Measurements from ENCODE around the gene MGA.
A peak's percentile ranks its signal among the peaks of the same experiment; 100 is the strongest.

MGA gene

DNA sequence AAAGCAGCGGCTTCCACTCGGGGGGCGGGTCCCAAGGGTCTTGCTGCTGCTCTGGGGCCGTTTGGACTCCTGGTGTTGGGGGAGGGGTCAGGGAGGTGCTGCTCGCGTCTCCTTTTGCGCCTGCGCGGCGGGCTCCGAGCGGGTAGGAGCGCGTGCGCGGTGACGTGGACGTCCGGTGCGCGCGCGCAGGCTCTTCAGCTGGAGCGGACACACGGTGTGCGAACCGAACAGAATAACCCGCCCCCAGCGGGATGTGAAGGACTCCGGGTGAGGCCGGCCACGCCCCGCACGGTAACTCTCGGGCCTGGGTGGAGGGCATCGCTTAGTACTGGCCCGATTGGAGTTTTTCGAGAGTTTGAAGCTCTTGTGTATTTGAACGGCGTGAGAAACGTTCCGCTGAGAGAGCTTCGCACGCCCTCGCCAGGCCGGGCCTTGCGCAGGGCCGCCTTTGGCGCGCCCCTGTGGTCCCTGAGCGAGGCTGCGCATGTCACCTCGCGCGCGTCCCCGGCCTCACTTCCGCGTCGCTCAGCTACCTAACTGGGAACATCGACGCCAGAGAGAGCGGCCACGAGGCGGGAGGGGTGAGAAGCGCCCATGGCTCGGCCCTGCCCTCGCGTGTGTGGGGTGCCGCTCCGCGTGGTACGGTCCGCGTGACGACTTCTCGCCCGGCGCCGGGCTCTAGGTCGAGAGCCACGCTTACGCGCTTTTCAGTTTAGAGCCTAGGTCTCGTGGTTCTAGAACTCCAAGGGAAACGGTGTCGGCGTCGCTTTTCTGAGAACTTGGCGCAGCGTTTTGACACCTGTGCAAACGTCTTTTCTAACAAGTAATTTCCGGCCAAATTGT, at the start of gene MGA:
Gene MGA (plus strand): TSS at position 171 of the 843 bp plus-strand sequence.
- DNase-seq, result peak; percentile 90

DNA sequence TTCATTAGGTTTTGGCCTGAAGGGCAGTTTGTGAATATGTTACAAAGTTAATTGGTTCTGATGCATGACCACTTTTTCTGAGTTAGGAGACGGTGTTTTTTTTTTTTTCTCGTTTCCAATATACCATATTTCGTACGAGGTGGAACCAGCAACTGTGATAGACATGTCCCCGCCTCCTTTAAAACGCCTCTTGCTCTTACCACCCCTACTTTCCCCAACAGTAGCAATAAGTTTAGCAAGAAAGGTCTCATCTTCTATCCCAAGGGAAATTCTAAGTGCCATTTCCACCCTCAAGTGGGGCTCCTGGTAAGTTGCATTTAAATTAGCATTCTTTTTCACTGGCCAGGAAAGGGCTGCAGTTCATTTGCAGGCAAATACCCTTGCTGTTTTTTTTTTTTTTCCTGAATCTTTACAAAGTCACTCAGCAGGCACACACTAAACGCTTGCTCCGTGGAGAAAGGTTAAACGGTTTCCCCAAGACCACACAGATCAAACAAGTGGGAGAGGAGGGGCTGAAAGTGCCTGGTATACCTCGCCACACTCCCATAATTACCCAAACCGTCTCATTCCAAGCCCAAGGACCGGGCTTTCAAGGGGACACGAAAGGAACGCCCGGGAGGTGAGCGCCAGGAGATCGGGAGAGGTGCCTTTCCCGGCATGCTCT, 39.5 kb upstream of the MGA start:
- DNase-seq, result no peak

DNA sequence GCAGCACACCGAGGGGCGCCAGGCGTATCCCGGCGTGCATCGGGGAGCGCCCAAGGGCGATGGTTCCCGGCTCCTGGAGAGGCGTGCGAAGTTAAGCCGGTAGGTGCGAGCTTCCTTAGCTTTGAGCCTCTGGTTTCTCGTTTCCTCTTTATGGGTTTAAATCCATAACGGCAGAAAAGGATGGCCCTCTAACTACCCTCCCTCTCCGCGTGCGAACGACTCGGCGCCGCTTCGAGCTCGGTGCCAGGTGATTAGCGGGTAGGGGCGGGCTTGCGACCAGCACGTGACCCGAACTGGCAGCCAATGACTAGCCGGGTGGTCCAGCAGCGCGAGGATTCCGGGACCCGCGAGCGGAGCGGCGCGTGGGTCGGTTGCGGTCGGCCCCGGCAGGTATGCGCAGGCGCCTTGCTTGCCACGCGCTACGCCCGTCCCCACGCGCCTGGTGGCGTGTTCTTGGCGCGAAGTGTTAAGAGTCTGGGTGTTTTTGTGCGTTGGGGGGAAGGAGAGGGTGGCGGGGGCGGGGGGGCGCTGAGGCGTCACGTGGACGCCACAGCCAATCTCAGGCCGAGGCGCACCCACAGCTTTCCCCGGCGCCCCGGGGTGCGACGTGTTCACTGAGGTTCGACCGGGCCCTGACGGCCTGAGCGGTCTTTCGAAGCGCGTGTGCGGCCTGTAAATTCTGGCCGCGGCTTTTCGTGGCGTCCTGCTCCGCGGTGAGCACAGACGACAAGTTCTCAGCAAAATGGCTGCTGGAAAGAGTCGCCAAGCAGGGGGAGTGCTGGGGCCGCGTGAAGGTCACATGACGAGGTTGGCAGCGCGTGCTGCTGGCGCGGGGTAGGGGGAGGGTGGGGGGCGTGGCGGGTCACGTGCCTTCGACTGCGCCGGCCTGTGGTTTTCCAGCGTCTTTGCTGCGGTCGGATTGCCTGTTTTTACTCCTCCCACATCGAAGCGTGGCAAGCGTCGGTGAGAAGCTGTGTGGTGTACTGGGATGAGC, 38.7 kb upstream of the MGA start:
- DNase-seq, result peak; percentile 83

DNA sequence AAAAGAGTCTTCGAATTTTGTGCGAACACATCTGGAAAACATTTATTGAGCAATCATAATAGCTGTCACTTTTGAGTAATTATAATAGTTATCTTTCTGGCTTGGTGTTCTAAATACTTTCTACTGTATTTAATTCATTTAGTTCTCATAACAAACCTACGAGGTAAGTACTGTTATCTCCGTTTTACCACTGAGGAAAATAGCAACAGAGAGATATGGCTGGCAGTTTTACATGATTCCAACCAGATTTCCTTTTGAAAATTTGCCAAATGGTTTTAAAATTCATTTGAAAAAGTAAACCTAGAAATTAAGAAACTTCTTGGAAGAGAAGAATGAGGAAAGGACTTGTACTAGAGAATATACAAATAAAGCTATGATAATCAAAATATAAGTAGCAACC, 37.3 kb upstream of the MGA start:
- DNase-seq, result no peak

DNA sequence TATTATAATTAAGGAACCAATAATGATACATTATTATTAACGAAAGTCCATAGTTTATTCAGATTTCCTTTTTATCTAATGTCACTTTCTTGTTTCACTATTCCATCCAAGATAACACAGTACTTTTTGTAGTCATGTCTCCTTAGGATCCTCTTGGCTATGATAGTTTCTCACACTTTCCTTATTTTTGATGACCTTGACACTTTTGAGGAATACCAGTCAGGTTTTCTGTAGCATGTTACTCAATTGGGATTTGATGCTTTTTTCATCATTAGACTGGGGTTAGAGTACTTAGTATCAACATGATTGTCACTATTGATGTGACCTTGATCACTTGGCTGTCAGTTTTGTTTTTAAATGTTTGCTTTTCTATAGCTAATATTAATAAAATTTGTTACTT, 33.0 kb upstream of the MGA start:
- no peak for DNase-seq

DNA sequence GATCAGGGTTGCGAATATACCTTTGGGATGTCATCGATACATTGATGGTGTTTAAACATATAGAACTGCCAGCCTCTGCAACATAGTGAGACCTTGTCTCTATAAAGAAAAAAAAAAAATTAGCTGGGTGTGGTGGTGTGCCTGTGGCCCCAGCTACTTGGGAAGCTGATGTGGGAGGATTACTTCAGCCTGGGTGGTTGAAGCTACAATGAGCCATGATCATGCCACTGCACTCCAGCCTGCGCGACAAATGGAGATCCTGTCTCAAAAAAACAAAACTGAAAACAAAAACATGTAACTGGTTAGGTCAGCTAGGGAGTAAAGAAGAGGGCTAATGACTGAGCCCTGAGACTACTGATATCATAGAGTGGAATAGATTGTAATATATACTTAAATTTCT, 30.7 kb upstream of the MGA start:
- no peak for DNase-seq

- DNase-seq, result no peak
Observed at GRCh38 chr15:41629883-41630282, 30.3 kb upstream of the MGA start.

GRCh38 chr15:41630616-41631217, 29.5 kb upstream of the MGA start:
- no peak for DNase-seq

DNA sequence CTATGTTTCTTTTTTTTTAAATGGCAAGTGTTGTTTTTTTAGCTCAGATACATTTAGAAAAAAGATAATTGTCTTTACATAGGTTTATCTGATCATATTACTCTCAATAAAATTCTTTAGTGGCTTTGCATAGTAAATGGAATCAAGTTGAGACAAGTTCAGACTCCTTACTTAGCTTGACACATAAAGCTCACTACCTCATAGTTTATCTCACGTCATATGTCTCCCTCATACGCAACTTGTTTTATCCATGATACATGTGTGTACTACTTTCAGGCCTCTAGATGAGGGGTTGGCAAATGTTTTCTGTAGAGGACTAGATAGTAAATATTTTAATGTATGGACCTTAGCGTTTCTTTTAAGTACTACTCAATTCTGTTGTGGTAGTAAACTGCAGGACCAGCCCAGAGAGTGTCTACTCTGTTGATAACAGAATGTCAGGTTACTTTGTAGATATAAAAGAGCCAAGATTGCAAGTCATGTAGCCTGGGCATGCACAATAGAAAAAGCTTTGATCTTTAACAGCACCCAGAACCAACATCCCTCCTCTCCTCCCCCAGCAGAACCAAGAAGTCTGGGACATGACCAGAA, 28.2 kb upstream of the MGA start:
- peak; percentile 38 for DNase-seq

DNA sequence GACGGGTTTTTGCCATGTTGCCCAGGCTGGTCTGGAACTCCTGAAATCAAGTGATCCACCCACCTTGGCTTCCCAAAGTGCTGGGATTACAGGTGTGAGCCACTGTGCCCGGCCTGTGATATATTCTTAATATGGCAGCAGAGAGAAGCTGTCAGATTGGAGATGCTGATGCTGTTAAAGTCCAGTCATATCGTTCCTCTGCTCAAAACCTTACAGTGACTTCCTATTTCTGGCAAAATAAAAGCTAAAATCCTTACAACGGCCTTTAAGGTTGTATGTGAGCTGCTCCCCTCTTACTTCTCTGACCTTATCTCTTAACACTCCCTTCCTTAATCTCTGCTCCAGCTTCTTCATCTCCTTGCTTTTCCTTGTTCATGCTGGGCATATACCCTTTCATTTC, 26.6 kb upstream of the MGA start:
- no peak for DNase-seq

DNA sequence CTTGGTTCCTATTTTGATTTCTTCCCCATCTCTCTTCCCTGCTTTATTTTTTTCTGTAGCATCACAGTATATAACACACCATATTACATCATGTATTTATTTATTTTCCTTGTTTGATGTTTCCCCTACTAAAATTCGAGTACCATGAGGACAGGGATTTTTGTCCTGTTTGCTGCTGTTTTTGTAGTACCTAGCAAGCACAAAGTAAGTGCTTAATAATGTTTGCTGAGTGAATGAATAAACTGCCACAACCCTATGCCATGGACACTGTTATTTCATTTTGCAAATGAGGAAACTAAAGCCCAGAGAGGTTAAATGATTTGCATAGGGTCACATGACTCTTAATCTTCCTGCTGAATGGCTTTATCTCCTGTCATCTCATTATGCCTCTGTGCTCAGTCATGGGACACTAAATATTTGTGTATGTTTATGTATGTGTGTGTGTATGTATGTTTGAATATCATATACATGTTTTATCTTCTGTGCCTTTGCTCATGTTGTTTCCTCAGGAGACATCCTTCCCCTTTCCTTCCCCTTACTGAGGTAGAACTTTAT, 26.1 kb upstream of the MGA start:
- DNase-seq, result peak; percentile 92

GRCh38 chr15:41637086-41637485, 23.1 kb upstream of the MGA start:
- DNase-seq, result no peak

GRCh38 chr15:41640985-41641384, 19.2 kb upstream of the MGA start:
- no peak for DNase-seq

DNA sequence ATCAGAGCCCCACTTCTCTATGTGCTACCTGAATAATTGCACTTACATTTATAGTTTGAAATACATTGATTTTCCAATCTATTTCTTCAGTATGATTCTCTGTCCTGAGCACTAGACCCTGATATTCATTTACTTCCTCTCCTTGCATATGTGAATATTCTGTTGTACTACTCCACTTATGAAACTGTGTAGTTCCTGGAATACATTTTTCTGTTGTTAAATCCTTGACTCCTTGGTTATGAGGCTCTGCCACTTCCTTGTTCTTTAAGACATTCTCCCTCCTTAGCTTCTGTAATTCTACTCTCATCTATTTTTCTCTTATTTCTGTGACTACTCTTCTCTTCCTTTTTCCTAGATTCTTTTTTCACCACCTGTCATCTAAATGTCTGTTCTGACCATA, 12.9 kb upstream of the MGA start:
- DNase-seq, result no peak

DNA sequence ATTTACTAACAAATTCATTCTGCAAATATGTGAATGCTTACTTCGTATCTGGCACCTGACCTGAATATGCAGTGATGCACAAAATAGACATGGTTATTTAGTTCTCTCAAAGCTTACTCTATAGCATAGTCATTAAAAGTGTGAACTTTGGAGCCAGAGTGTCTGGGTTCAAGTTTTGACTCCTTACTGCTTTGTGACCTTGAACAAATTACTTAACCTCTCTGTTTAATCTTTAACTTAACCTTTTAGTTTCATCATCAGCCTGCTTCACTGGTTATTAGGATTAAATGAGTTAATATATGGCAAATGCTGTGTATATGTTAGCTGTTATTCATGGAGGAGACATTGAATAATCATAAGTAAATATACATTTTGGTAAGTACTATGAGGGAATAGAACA, 12.1 kb upstream of the MGA start:
- DNase-seq, result no peak

GRCh38 chr15:41648770-41649169, 11.4 kb upstream of the MGA start:
- no peak for DNase-seq

DNA sequence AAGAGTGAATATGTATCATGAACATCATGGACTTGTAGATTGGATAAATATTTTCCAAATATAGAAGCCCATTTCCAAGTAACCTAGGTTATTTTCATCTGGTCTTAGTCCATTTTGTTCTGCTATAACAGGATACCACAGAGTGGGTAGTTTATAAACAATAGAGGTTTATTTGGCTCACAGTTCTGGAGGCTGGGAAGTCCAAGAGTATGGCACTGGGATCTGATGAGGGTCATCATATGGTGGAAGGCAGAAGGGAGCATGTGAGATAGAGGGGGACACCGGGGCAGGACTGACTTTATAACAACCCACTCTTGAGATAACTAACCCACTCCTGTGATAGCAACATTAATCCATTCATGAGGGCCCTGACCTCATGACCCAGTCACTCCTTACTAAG, 9.4 kb upstream of the MGA start:
- no peak for DNase-seq

DNA sequence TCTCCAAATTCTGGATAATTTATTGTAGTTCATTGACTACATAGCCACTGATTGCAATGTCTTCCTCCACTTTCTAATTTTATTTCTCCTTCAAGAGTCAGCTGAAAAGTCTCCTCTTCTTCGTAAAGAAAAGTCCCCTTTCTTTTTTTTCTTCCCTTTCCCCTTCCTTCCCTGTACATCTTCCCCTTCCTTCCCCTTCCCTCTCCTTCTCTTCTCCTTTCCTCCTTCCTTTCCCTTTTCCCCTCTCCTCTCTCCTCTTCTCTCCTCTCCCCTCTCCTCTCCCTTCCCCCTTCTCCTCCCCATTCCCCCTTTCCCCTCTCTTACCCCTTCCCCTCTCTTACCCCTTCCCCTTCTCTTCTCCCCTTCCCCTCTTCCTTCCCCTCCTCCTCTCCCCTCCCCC, 8.8 kb upstream of the MGA start:
- DNase-seq, result no peak

GRCh38 chr15:41653760-41654159, 6.4 kb upstream of the MGA start:
- no peak for DNase-seq

DNA sequence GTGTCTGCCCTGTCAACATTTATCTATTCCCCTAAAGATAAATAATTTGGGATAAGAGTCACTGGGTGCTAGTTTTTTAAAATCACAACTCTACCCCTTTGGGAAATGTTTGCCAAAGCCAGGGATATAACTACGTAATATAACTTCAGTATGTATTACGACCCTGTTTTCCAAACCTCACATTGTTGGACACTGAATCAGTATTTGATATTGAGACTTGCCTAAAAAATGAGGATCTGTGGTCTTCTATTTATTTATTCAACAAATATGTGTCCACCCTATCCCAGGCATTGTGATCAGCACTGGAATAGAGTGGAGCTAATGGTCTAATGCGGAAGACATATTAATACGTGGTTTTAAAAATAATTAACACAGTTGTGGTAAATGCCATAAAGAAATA, 4.5 kb upstream of the MGA start:
- DNase-seq, result no peak

DNA sequence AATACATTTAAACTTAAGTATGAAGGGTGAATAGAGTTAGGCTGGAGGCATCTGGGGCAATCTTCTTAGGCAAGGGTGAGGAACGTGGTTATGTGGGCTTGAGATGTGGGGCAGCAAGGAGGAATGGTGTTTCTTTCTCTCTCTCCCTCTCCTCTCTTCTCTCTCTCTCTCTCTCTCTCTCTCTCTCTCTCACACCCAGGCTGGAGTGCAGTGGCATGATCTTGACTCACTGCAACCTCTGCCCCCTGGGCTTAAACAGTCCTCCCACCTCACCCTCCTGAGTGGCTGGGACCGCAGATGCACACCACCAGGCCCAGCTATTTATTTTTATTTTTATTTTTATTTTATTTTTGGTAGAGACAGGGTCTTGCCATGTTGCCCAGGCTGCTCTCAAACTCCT, 4.0 kb upstream of the MGA start:
- no peak for DNase-seq

DNA sequence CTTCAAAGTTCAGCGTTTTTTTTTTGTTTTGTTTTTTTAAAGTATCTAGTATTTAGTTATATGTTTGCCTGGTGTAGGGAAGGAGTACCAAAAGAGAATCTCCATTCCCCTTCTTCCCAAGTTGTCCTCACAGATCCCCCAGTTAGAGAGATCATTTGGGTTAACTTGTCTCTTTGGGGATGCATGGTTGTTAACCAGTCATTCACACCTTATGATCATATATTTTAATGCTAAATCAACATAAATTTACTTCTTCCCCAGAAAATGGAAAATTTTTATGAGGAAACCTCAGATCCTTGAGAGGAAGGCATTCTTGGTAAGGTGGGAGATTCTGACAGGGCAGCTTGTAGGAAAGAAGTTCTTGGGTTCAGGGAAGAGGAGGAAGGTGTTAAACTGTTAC, 1.5 kb upstream of the MGA start:
- no peak for DNase-seq
